Activated naive CD4-positive, alpha-beta T cell treated with anti-CD3 and anti-CD28 coated beads, Interleukin-2, amount 50 U/mL, for 24 hours (primary cell): ENCODE data around the gene ANXA6.
"Not testable (repeated sequence)": the region's sequence is repeated elsewhere in the genome, so short reads cannot be mapped to it uniquely, and the experiment has no call there.

Source experiments
- H3K27ac Mint-ChIP-seq: one replicate; pipeline ENCODE4 v1.8.0; 2021; ENCODE audit warnings: mild to moderate bottlenecking, mixed read lengths
- H3K27me3 Mint-ChIP-seq: one replicate; pipeline ENCODE4 v1.8.0; 2021; ENCODE audit warnings: mixed read lengths
- H3K36me3 Mint-ChIP-seq: one replicate; pipeline ENCODE4 v1.8.0; 2021; ENCODE audit warnings: mixed read lengths
- H3K4me1 Mint-ChIP-seq: one replicate; pipeline ENCODE4 v1.8.0; 2021; ENCODE audit warnings: mixed read lengths
- H3K4me3 Mint-ChIP-seq: one replicate; pipeline ENCODE4 v1.8.0; 2021; ENCODE audit warnings: mild to moderate bottlenecking, mixed read lengths
- H3K9me3 Mint-ChIP-seq: one replicate; pipeline ENCODE4 v1.8.0; 2021; ENCODE audit warnings: mixed read lengths

ANXA6 gene

GRCh38 chr5:151184316-151185042 is 26.9 kb upstream of the ANXA6 start:
- Mint-ChIP-seq H3K4me3 (no peak overlapping the region), H3K36me3 (peaks cover 25% of the 10 kb centered on the region), H3K9me3 (peaks cover 6% of the 10 kb centered on the region), H3K27me3 (no peaks in the 10 kb centered on the region), H3K27ac (no peak overlapping the region), H3K4me1 (peaks cover 29% of the 10 kb centered on the region)

DNA sequence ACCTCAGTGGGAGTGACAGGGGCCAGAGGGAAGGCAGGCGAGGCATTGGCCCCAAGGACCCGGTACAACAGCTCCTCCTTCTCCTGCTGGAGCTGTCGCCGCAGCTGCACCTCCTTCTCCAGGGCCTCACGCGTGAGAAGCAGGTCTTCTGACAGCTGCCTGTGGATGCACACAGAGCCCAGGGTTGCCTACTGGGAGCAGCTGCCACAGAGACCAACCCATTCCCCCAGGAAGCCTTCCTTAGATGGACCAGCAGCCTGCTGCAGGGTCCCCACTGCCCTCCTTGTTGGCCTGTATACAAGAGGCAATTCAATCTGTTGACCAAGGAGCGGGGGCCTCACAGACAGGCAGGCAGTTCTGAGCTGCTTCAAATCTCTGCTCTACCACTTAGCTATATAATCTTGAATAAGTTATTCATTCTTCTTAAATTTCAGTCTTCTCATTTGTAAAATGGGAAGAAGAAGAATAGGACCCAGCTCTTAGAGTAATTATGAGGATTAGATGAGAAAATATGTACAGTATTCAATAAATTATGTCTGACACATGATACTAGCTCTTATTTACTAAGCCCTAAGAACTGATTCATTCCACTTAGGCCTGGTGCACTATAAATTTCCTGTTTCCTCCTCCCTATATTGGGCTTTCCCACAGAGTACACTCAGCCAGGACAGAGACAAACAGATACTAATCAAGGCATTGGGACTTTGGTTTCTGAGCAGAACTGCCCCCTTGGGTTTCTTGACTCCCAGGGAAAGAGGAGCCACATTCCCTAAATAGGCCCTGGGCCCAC is 26.1 kb upstream of the ANXA6 start:
- H3K9me3 Mint-ChIP-seq = no peaks in the 10 kb centered on the region
- H3K27ac Mint-ChIP-seq = no peak overlapping the region
- H3K36me3 Mint-ChIP-seq = peaks cover 20% of the 10 kb centered on the region
- H3K4me1 Mint-ChIP-seq = peaks cover 26% of the 10 kb centered on the region
- H3K27me3 Mint-ChIP-seq = no peaks in the 10 kb centered on the region
- H3K4me3 Mint-ChIP-seq = no peak overlapping the region

- Mint-ChIP-seq H3K4me1 (peaks cover 27% of the 10 kb centered on the region), H3K27ac (peak overlapping the region; percentile 17), H3K4me3 (no peak overlapping the region), H3K9me3 (no peaks in the 10 kb centered on the region), H3K36me3 (peaks cover 20% of the 10 kb centered on the region), H3K27me3 (no peaks in the 10 kb centered on the region)
Observed at GRCh38 chr5:151182976-151183375, 25.4 kb upstream of the ANXA6 start.

- Mint-ChIP-seq H3K36me3 (peaks cover 20% of the 10 kb centered on the region), H3K9me3 (no peaks in the 10 kb centered on the region), H3K27ac (peak overlapping the region; percentile 89), H3K4me1 (peaks cover 25% of the 10 kb centered on the region), H3K27me3 (no peaks in the 10 kb centered on the region), H3K4me3 (no peak overlapping the region)
Observed at GRCh38 chr5:151182524-151182900, 24.9 kb upstream of the ANXA6 start.

DNA sequence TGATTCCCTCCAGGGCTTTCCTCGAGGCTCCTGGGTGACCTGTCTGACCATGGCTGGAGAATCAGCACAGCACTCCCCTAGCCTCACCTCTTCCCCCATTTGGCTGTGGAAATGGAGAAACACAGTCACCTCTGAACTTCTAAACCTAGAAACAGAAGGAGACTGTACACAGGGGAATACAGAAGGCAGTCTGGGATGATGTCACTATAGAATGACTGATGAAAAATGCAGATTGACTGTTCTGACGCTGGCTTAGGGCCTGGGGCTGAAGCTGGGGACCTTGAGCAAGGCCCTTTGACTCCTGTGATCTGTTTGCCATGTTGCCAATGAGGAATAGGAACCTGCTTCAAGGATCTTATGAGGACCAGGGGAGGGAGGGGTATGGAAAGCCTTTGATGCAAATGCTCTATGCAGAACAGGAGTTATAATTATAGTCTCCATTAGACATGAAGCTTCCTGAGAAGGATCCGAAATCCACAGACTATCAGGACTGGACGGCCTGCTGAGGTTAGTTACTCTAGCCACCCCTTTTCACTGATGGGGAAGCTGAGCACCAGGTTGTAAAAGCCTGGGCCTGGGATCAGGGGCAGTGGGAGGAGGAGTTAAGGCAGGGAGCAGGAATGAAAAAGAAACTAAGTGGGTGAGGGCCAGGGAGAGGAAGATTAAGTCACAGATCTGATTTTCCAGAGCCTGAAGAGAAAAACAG is 24.4 kb upstream of the ANXA6 start:
- peaks cover 20% of the 10 kb centered on the region for H3K36me3 Mint-ChIP-seq
- peak overlapping the region; percentile 89 for H3K27ac Mint-ChIP-seq
- no peak overlapping the region for H3K4me3 Mint-ChIP-seq
- no peaks in the 10 kb centered on the region for H3K27me3 Mint-ChIP-seq
- peaks cover 26% of the 10 kb centered on the region for H3K4me1 Mint-ChIP-seq
- H3K9me3 Mint-ChIP-seq = no peaks in the 10 kb centered on the region

DNA sequence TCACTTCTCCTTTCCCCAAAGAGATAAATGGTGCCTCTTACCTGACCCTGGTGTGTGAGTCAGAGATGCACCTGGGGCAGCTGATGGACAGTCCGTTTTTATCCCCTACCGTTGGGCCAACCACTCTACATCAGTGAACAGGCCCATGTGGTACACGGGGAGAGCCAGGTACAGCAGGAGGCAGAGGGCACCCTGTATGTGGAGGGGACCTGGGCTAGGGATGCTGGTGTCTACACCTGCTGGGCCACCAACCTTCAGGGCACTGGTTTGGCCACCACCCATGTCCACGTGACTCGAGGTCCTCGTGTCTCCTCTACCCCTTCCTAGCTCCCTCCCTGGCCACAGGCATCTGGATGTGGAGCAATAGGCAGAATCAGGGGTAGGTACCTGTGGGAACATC is 22.7 kb upstream of the ANXA6 start:
- Mint-ChIP-seq H3K4me3 (no peak overlapping the region), H3K27me3 (no peaks in the 10 kb centered on the region), H3K4me1 (peaks cover 22% of the 10 kb centered on the region), H3K36me3 (peaks cover 12% of the 10 kb centered on the region), H3K27ac (no peak overlapping the region), H3K9me3 (no peaks in the 10 kb centered on the region)

DNA sequence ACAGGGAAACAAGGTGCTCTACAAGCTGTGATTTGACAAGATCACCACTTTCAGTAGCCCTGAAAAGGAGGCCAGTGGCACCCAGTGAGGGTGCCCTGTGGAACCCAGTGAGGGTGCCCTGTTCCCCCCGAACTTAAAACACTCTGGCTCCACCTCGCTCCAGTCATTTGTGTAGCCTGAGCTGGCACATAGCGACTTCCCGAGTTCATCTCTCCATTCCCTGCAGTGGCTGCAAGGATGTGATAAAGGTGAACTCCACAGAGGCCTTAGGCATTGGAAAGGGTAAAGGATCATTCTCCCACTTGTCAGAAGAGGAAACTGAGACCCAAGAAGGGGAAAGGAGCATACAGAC is 21.9 kb upstream of the ANXA6 start:
- peak overlapping the region; percentile 55 for H3K27ac Mint-ChIP-seq
- H3K9me3 Mint-ChIP-seq = no peaks in the 10 kb centered on the region
- no peaks in the 10 kb centered on the region for H3K27me3 Mint-ChIP-seq
- H3K4me1 Mint-ChIP-seq = peaks cover 22% of the 10 kb centered on the region
- peaks cover 12% of the 10 kb centered on the region for H3K36me3 Mint-ChIP-seq
- H3K4me3 Mint-ChIP-seq = no peak overlapping the region

- no peak overlapping the region for H3K4me3 Mint-ChIP-seq
- H3K9me3 Mint-ChIP-seq = no peaks in the 10 kb centered on the region
- peaks cover 12% of the 10 kb centered on the region for H3K36me3 Mint-ChIP-seq
- H3K27ac Mint-ChIP-seq = peak overlapping the region; percentile 55
- no peaks in the 10 kb centered on the region for H3K27me3 Mint-ChIP-seq
- H3K4me1 Mint-ChIP-seq = peaks cover 22% of the 10 kb centered on the region
Observed at GRCh38 chr5:151178777-151179488, 21.4 kb upstream of the ANXA6 start.

GRCh38 chr5:151178372-151178771 is 20.8 kb upstream of the ANXA6 start:
- Mint-ChIP-seq H3K4me1 (peaks cover 22% of the 10 kb centered on the region), H3K4me3 (no peak overlapping the region), H3K27me3 (no peaks in the 10 kb centered on the region), H3K36me3 (peaks cover 10% of the 10 kb centered on the region), H3K27ac (peak overlapping the region; percentile 31), H3K9me3 (no peaks in the 10 kb centered on the region)

- H3K4me1 Mint-ChIP-seq = peaks cover 23% of the 10 kb centered on the region
- not testable (repeated sequence) for H3K36me3 Mint-ChIP-seq, H3K27ac Mint-ChIP-seq, H3K27me3 Mint-ChIP-seq, H3K4me3 Mint-ChIP-seq, H3K9me3 Mint-ChIP-seq
Observed at GRCh38 chr5:151176268-151176667, 18.7 kb upstream of the ANXA6 start.

DNA sequence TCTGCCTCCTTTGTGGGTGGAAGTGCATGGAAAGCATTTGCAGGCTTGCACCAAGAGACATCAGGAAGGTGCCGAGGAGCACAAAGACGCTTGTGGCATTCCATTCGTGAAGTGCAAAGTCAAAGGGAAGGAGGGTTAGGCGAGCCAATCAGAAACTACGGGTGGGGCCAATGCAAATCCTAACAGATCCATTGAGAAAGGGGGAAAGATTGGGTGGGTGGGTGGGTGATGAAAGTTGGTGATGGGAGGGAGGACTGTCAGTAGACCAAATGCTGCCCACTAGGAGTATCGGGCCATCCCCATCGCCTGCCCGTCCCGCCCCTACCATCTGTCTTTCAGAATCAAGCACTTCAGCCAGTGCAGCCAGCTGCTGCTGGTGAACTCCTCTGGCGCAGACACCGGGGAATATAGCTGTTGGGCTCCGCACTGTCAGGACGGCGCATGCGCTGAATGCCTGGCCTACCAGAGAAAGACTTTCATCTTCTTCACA is 17.1 kb upstream of the ANXA6 start:
- no peaks in the 10 kb centered on the region for H3K27me3 Mint-ChIP-seq

GRCh38 chr5:151173711-151174611 is 16.4 kb upstream of the ANXA6 start:
- Mint-ChIP-seq H3K36me3 (peaks cover 6% of the 10 kb centered on the region), H3K27me3 (no peaks in the 10 kb centered on the region), H3K4me3 (no peak overlapping the region), H3K4me1 (peaks cover 33% of the 10 kb centered on the region), H3K9me3 (no peaks in the 10 kb centered on the region), H3K27ac (no peak overlapping the region)

More for the DNA sequence above, 17.1 kb upstream of the ANXA6 start:
- Mint-ChIP-seq H3K36me3 (peaks cover 7% of the 10 kb centered on the region), H3K4me1 (peaks cover 30% of the 10 kb centered on the region), H3K4me3 (no peak overlapping the region), H3K9me3 (no peaks in the 10 kb centered on the region), H3K27ac (no peak overlapping the region)

- Mint-ChIP-seq H3K36me3 (no peaks in the 10 kb centered on the region), H3K27ac (peak overlapping the region; percentile 68), H3K4me1 (peaks cover 25% of the 10 kb centered on the region), H3K27me3 (no peaks in the 10 kb centered on the region), H3K4me3 (no peak overlapping the region), H3K9me3 (no peaks in the 10 kb centered on the region)
Observed at GRCh38 chr5:151171529-151171928, 13.9 kb upstream of the ANXA6 start.

DNA sequence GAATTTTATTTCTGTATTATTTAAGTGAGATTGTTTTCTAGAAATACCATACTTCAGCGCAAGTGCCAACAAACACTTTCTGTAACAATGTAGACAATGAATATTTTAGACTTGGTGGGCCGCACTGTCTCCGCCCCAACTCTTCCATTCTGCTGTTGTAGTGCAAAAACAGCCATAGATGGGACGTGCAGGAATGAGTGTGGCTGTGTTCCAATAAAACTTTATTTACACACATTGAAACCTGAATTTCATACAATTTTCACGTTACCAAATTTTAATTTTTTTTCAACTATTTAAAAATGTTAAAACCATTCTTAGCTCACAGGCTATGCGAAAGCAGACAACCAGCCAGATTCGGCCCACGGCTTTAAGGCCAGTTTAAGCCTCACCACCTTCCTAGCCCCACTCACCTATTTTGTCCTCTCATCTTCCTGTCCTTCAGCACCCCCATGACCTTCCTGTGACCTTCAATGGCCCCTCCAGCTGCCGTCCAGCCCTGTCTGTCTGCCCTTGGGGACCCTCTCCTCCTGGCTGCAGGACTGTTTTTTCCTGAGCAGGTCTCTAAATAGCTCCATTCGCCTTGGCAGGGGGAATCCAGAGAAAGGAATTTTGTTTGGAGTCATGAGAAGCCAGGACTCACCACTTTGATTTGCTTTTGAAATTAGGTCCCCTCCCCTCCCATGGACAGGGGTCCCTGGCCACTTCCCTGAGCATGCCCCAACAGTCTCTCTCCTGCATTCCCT is 11.2 kb upstream of the ANXA6 start:
- Mint-ChIP-seq H3K4me3 (no peak overlapping the region), H3K4me1 (peaks cover 33% of the 10 kb centered on the region), H3K27me3 (no peaks in the 10 kb centered on the region), H3K36me3 (no peaks in the 10 kb centered on the region), H3K9me3 (no peaks in the 10 kb centered on the region), H3K27ac (no peak overlapping the region)
